Prostate gland (tissue), 2 donors: ENCODE measurements around the gene IMMP2L.

Experiments
- CTCF ChIP-seq, 4 experiments: fragments of 200-600 bp in 2 of 4; fragments of 450-650 bp in 2 of 4; sonication (generic) in 2 of 4; IDR thresholded peaks; 1 replicate in 3 of 4; 2 replicates in 1 of 4; pipeline ENCODE4 v1.5.1; 2016 to 2019; ENCODE audit warnings: antibody characterized with exemption in 4 of 4, mild to moderate bottlenecking in 2 of 4, moderate library complexity in 2 of 4
- POLR2AphosphoS5 ChIP-seq: sonication (generic); formaldehyde crosslinking; IDR thresholded peaks from one replicate; pipeline ENCODE4 v1.6.1; 2017; ENCODE audit warnings: antibody characterized with exemption

GRCh38 chr7:110804501-110804900 lies 757.8 kb downstream of the IMMP2L start:
- TF ChIP-seq POLR2AphosphoS5 (no peak), CTCF (IDR thresholded peaks at IDR 0.05) (no peak)
